HG03066 (cell line): ENCODE measurements around the gene ADPRM.
A peak's percentile ranks its signal among the peaks of the same experiment; 100 is the strongest.
"Not testable (repeated sequence)": the region's sequence is repeated elsewhere in the genome, so short reads cannot be mapped to it uniquely, and the experiment has no call there.

ENCODE experiments used
- ATAC-seq: cut with Tn5 transposase; IDR thresholded peaks from one replicate; pipeline ENCODE4 v1.9.1; 2021; ENCODE audit warnings: low read depth; ENCODE audit not compliant: unreplicated experiment

The ADPRM gene

GRCh38 chr17:10698096-10698818 lies 863 bp downstream of the ADPRM start:
- no peak for ATAC-seq

GRCh38 chr17:10699856-10700255 lies 2.5 kb downstream of the ADPRM start:
- no peak for ATAC-seq

- ATAC-seq, result no peak
Measured at GRCh38 chr17:10702574-10702973, 5.2 kb downstream of the ADPRM start.

GRCh38 chr17:10705727-10706126 lies 8.3 kb downstream of the ADPRM start:
- no peak for ATAC-seq

- no peak for ATAC-seq
Measured at GRCh38 chr17:10713318-10713717, 15.9 kb downstream of the ADPRM start.

GRCh38 chr17:10716218-10716617 lies 18.8 kb downstream of the ADPRM start:
- no peak for ATAC-seq

- ATAC-seq, result no peak
Measured at GRCh38 chr17:10718547-10718946, 21.2 kb downstream of the ADPRM start.

- no peak for ATAC-seq
Measured at GRCh38 chr17:10724546-10725195, 27.3 kb downstream of the ADPRM start.

GRCh38 chr17:10725262-10725661 lies 27.9 kb downstream of the ADPRM start:
- no peak for ATAC-seq

GRCh38 chr17:10726196-10726595 lies 28.8 kb downstream of the ADPRM start:
- no peak for ATAC-seq

GRCh38 chr17:10727192-10727591 lies 29.8 kb downstream of the ADPRM start:
- ATAC-seq, result no peak

GRCh38 chr17:10728331-10728892 lies 31.0 kb downstream of the ADPRM start:
- no peak for ATAC-seq

- peak; percentile 74 for ATAC-seq
Measured at GRCh38 chr17:10729334-10730193, 32.2 kb downstream of the ADPRM start, which contains the start of gene TMEM220. TMEM220 (minus strand) TSS chr17:10730023; CDS start chr17:10729851, 172 bp downstream.

GRCh38 chr17:10730247-10730646 lies 32.9 kb downstream of the ADPRM start:
- ATAC-seq, result not testable (repeated sequence)

- ATAC-seq, result no peak
Measured at GRCh38 chr17:10731408-10731879, 34.0 kb downstream of the ADPRM start.

GRCh38 chr17:10732121-10732520 lies 34.7 kb downstream of the ADPRM start:
- not testable (repeated sequence) for ATAC-seq

GRCh38 chr17:10733666-10734065 lies 36.3 kb downstream of the ADPRM start:
- no peak for ATAC-seq

GRCh38 chr17:10735251-10735650 lies 37.9 kb downstream of the ADPRM start:
- no peak for ATAC-seq

- ATAC-seq, result no peak
Measured at GRCh38 chr17:10735821-10736220, 38.4 kb downstream of the ADPRM start.

GRCh38 chr17:10737168-10737622 lies 39.8 kb downstream of the ADPRM start:
- no peak for ATAC-seq

- ATAC-seq, result no peak
Measured at GRCh38 chr17:10737736-10738135, 40.3 kb downstream of the ADPRM start.
